G401 (cell line): Measurements from ENCODE around the gene ERI2. TPM values are rescaled to one million over a fixed set of nuclear protein-coding genes. Genes with fewer than 3 reads are reported as not detected.
"Not testable (repeated sequence)": the region's sequence is repeated elsewhere in the genome, so short reads cannot be mapped to it uniquely, and the experiment has no call there.

ENCODE experiments used
- DNase-seq: peaks from one replicate; pipeline ENCODE4 v3.0.0-alpha.2; 2015; ENCODE audit warnings: low spot score
- in situ Hi-C: cut with HindIII; loops from 2 replicates; pipeline ENCODE4 v1.10.0; 2016; ENCODE audit warnings: low sequenced_read_pairs, mixed read lengths
- total RNA-seq: library from RNA; depleted of rRNA; stranded (reverse); fragments of >200 nt; shearing (Covaris generic); gene quantifications from 2 replicates; pipeline ENCODE4 v1.2.3, GENCODE V29; 2014

Gene ERI2
- total RNA-seq, 1 experiment from 2014 or later, result 12.6 TPM

- in situ Hi-C loops, result no loop called here
- no peak for DNase-seq
Measured at GRCh38 chr16:20773679-20774078, 32.6 kb downstream of the ERI2 start.

- DNase-seq, result no peak
- in situ Hi-C loops, result no loop called here
Measured at GRCh38 chr16:20768818-20769217, 37.5 kb downstream of the ERI2 start.

GRCh38 chr16:20768121-20768520, 38.2 kb downstream of the ERI2 start:
- in situ Hi-C loops, result no loop called here
- no peak for DNase-seq

GRCh38 chr16:20767577-20767976, 38.7 kb downstream of the ERI2 start:
- in situ Hi-C loops, result no loop called here
- DNase-seq, result no peak

- no peak for DNase-seq
- in situ Hi-C loops, result no loop called here
Measured at GRCh38 chr16:20766294-20766693, 40.0 kb downstream of the ERI2 start.

GRCh38 chr16:20765732-20766131, 40.5 kb downstream of the ERI2 start:
- DNase-seq, result no peak
- in situ Hi-C loops, result no loop called here

- DNase-seq, in situ Hi-C loops: not testable (repeated sequence)
Measured at GRCh38 chr16:20764448-20764847, 41.8 kb downstream of the ERI2 start.

- peak; percentile 1 for DNase-seq
- in situ Hi-C loops, result no loop called here
Measured at GRCh38 chr16:20763461-20764232, 42.6 kb downstream of the ERI2 start, which contains the start of gene ACSM3. TSS of gene ACSM3 (plus strand) at chr16:20764014. CDS start at chr16:20770035, 6,021 bp downstream.

GRCh38 chr16:20762404-20763123, 43.7 kb downstream of the ERI2 start:
- no peak for DNase-seq
- in situ Hi-C loops, result no loop called here

GRCh38 chr16:20761175-20761574, 45.1 kb downstream of the ERI2 start:
- no peak for DNase-seq
- in situ Hi-C loops, result no loop called here

GRCh38 chr16:20760346-20760745, 45.9 kb downstream of the ERI2 start:
- DNase-seq, result no peak
- in situ Hi-C loops, result no loop called here

- in situ Hi-C loops, DNase-seq: not testable (repeated sequence)
Measured at GRCh38 chr16:20755799-20756198, 50.5 kb downstream of the ERI2 start.

GRCh38 chr16:20755238-20755637, 51.0 kb downstream of the ERI2 start:
- DNase-seq, result no peak
- in situ Hi-C loops, result no loop called here

- in situ Hi-C loops, result no loop called here
- DNase-seq, result no peak
Measured at GRCh38 chr16:20753727-20754126, 52.5 kb downstream of the ERI2 start.

GRCh38 chr16:20750558-20750957, 55.7 kb downstream of the ERI2 start:
- in situ Hi-C loops, result no loop called here
- DNase-seq, result no peak

GRCh38 chr16:20749474-20749873, 56.8 kb downstream of the ERI2 start:
- in situ Hi-C loops, result no loop called here
- DNase-seq, result no peak

GRCh38 chr16:20747030-20747816, 59.0 kb downstream of the ERI2 start:
- in situ Hi-C loops, result no loop called here
- DNase-seq, result no peak

- DNase-seq, result no peak
- in situ Hi-C loops, result no loop called here
Measured at GRCh38 chr16:20746461-20746860, 59.8 kb downstream of the ERI2 start.
